Neural crest cell (in vitro differentiated cells): ENCODE results near the gene BACE2. TPM values are rescaled to one million over a fixed set of nuclear protein-coding genes. Genes with fewer than 3 reads are reported as not detected.
"Not testable (repeated sequence)": the region's sequence is repeated elsewhere in the genome, so short reads cannot be mapped to it uniquely, and the experiment has no call there.

ENCODE experiments used
- DNase-seq: peaks from one replicate; pipeline ENCODE4 v3.0.0; 2021; ENCODE audit warnings: low read depth, mixed read lengths, low spot score
- H3K27ac Mint-ChIP-seq: one replicate; pipeline ENCODE4 v1.8.0; 2021; ENCODE audit warnings: mild to moderate bottlenecking, mixed read lengths; ENCODE audit not compliant: unreplicated experiment
- H3K27me3 Mint-ChIP-seq: 2 replicates; pipeline ENCODE4 v1.8.0; 2021; ENCODE audit warnings: low read depth, mild to moderate bottlenecking, mixed read lengths
- H3K36me3 Mint-ChIP-seq: 2 replicates; pipeline ENCODE4 v1.8.0; 2021; ENCODE audit warnings: low read depth, mild to moderate bottlenecking, mixed read lengths
- H3K4me1 Mint-ChIP-seq: 2 replicates; pipeline ENCODE4 v1.8.0; 2021; ENCODE audit warnings: mixed read lengths
- H3K4me3 Mint-ChIP-seq: one replicate; pipeline ENCODE4 v1.8.0; 2021; ENCODE audit warnings: mild to moderate bottlenecking, mixed read lengths
- H3K9me3 Mint-ChIP-seq: 2 replicates; pipeline ENCODE4 v1.8.0; 2021; ENCODE audit warnings: mixed read lengths
- CTCF ChIP-seq: fragments of 200-600 bp; sonication (generic); conservative IDR thresholded peaks from 2 replicates; pipeline ENCODE4 v1.5.0; 2021; ENCODE audit warnings: antibody characterized with exemption, mild to moderate bottlenecking
- total RNA-seq: library from RNA; stranded (reverse); gene quantifications from 2 replicates; pipeline ENCODE4 v1.2.1, GENCODE V29; 2021

Gene BACE2
- total RNA-seq, 1 donor from 2014 or later = 16.9 TPM

- no peak for TF ChIP-seq CTCF
- Mint-ChIP-seq H3K27me3 (no peaks in the 10 kb centered on the region), H3K27ac (no peak overlapping the region), H3K36me3 (peaks cover 14% of the 10 kb centered on the region), H3K4me1 (peaks cover 34% of the 10 kb centered on the region), H3K9me3 (peaks cover 11% of the 10 kb centered on the region), H3K4me3 (no peak overlapping the region)
- no peak for DNase-seq
Measured at GRCh38 chr21:41188486-41189149, 20.7 kb downstream of the BACE2 start.

- no peaks in the 10 kb centered on the region for H3K27me3 Mint-ChIP-seq
- DNase-seq = no peak
- no peak for TF ChIP-seq CTCF
- H3K36me3 Mint-ChIP-seq = peaks cover 14% of the 10 kb centered on the region
- H3K4me3 Mint-ChIP-seq = no peak overlapping the region
- no peak overlapping the region for H3K27ac Mint-ChIP-seq
- H3K9me3 Mint-ChIP-seq = peaks cover 11% of the 10 kb centered on the region
- H3K4me1 Mint-ChIP-seq = peaks cover 31% of the 10 kb centered on the region
Measured at GRCh38 chr21:41189150-41189745, 21.3 kb downstream of the BACE2 start.

- not testable (repeated sequence) for H3K4me1 Mint-ChIP-seq, DNase-seq, H3K27me3 Mint-ChIP-seq, H3K27ac Mint-ChIP-seq, H3K4me3 Mint-ChIP-seq
- peaks cover 16% of the 10 kb centered on the region for H3K36me3 Mint-ChIP-seq
- peaks cover 11% of the 10 kb centered on the region for H3K9me3 Mint-ChIP-seq
Measured at GRCh38 chr21:41192552-41192951, 24.6 kb downstream of the BACE2 start.

- DNase-seq = no peak
- no peak for TF ChIP-seq CTCF
- H3K27me3 Mint-ChIP-seq = no peaks in the 10 kb centered on the region
- H3K9me3 Mint-ChIP-seq = peaks cover 7% of the 10 kb centered on the region
- H3K4me3 Mint-ChIP-seq = no peak overlapping the region
- peaks cover 3% of the 10 kb centered on the region for H3K4me1 Mint-ChIP-seq
- peaks cover 7% of the 10 kb centered on the region for H3K36me3 Mint-ChIP-seq
- no peak overlapping the region for H3K27ac Mint-ChIP-seq
Measured at GRCh38 chr21:41195311-41195710, 27.4 kb downstream of the BACE2 start.

GRCh38 chr21:41196993-41197392 is 29.0 kb downstream of the BACE2 start:
- H3K36me3 Mint-ChIP-seq = peaks cover 3% of the 10 kb centered on the region
- no peak for TF ChIP-seq CTCF
- no peaks in the 10 kb centered on the region for H3K27me3 Mint-ChIP-seq
- H3K9me3 Mint-ChIP-seq = no peaks in the 10 kb centered on the region
- DNase-seq = no peak
- no peak overlapping the region for H3K27ac Mint-ChIP-seq
- H3K4me1 Mint-ChIP-seq = peaks cover 3% of the 10 kb centered on the region
- H3K4me3 Mint-ChIP-seq = no peak overlapping the region

- Mint-ChIP-seq H3K27me3 (no peaks in the 10 kb centered on the region), H3K27ac (no peak overlapping the region), H3K9me3 (no peaks in the 10 kb centered on the region), H3K4me1 (peaks cover 3% of the 10 kb centered on the region), H3K4me3 (no peak overlapping the region), H3K36me3 (peaks cover 3% of the 10 kb centered on the region)
- TF ChIP-seq CTCF = no peak
- DNase-seq = no peak
Measured at GRCh38 chr21:41197582-41197981, 29.6 kb downstream of the BACE2 start.

- H3K36me3 Mint-ChIP-seq, H3K9me3 Mint-ChIP-seq, DNase-seq, H3K4me3 Mint-ChIP-seq, H3K27ac Mint-ChIP-seq, H3K27me3 Mint-ChIP-seq, H3K4me1 Mint-ChIP-seq: not testable (repeated sequence)
Measured at GRCh38 chr21:41198647-41199046, 30.7 kb downstream of the BACE2 start.
